Daoy (cell line): Measurements from ENCODE around the gene IRS1. TPM values are rescaled to one million over a fixed set of nuclear protein-coding genes. Genes with fewer than 3 reads are reported as not detected.

ENCODE experiments used
- DNase-seq: peaks from one replicate; pipeline ENCODE4 v3.0.0-alpha.2; 2015; ENCODE audit warnings: low read depth
- total RNA-seq: library from RNA; depleted of rRNA; stranded (reverse); fragments of >200 nt; shearing (Covaris generic); gene quantifications from 2 replicates; pipeline ENCODE4 v1.2.3, GENCODE V29; 2014

Gene IRS1
- total RNA-seq, 1 experiment from 2014 or later, result 6.4 TPM

GRCh38 chr2:226727251-226727650, 72.4 kb downstream of the IRS1 start:
- no peak for DNase-seq

GRCh38 chr2:226726546-226726945, 73.1 kb downstream of the IRS1 start:
- no peak for DNase-seq

GRCh38 chr2:226725126-226725860, 74.3 kb downstream of the IRS1 start:
- no peak for DNase-seq

- no peak for DNase-seq
Measured at GRCh38 chr2:226721541-226721940, 78.1 kb downstream of the IRS1 start.

- no peak for DNase-seq
Measured at GRCh38 chr2:226720948-226721347, 78.7 kb downstream of the IRS1 start.

GRCh38 chr2:226717719-226718118, 81.9 kb downstream of the IRS1 start:
- no peak for DNase-seq

GRCh38 chr2:226716126-226716525, 83.5 kb downstream of the IRS1 start:
- no peak for DNase-seq

- DNase-seq, result no peak
Measured at GRCh38 chr2:226715347-226715990, 84.2 kb downstream of the IRS1 start.

- DNase-seq, result no peak
Measured at GRCh38 chr2:226712941-226713340, 86.7 kb downstream of the IRS1 start.

GRCh38 chr2:226711606-226712296, 87.9 kb downstream of the IRS1 start:
- no peak for DNase-seq

- no peak for DNase-seq
Measured at GRCh38 chr2:226707499-226707898, 92.1 kb downstream of the IRS1 start.

- no peak for DNase-seq
Measured at GRCh38 chr2:226705965-226706364, 93.7 kb downstream of the IRS1 start.

GRCh38 chr2:226705133-226705886, 94.3 kb downstream of the IRS1 start:
- no peak for DNase-seq

GRCh38 chr2:226703514-226703913, 96.1 kb downstream of the IRS1 start:
- no peak for DNase-seq

- DNase-seq, result no peak
Measured at GRCh38 chr2:226702376-226702775, 97.2 kb downstream of the IRS1 start.

GRCh38 chr2:226701052-226701451, 98.6 kb downstream of the IRS1 start:
- peak; percentile 69 for DNase-seq

- peak; percentile 85 for DNase-seq
Measured at GRCh38 chr2:226699321-226699720, 100.3 kb downstream of the IRS1 start.

GRCh38 chr2:226698671-226699070, 100.9 kb downstream of the IRS1 start:
- DNase-seq, result no peak

GRCh38 chr2:226694586-226695284, 104.9 kb downstream of the IRS1 start:
- no peak for DNase-seq

- no peak for DNase-seq
Measured at GRCh38 chr2:226694149-226694548, 105.5 kb downstream of the IRS1 start.

GRCh38 chr2:226693521-226693920, 106.1 kb downstream of the IRS1 start:
- no peak for DNase-seq
